B cell (primary cell): ENCODE measurements around the gene TMEM132D.

ENCODE experiments used
- EZH2 ChIP-seq: IDR thresholded peaks from 2 replicates; pipeline ENCODE4 v1.6.1; 2012; ENCODE audit warnings: borderline replicate concordance, low read depth, mild to moderate bottlenecking, moderate library complexity, low read length; ENCODE audit not compliant: insufficient read depth, poor library complexity, severe bottlenecking
- TF ChIP-seq, protein P1 (sequence below): fragments of 200-600 bp; IDR thresholded peaks from one replicate; pipeline ENCODE4 v1.8.0; 2022; ENCODE audit warnings: antibody characterized with exemption, mild to moderate bottlenecking

DNA sequence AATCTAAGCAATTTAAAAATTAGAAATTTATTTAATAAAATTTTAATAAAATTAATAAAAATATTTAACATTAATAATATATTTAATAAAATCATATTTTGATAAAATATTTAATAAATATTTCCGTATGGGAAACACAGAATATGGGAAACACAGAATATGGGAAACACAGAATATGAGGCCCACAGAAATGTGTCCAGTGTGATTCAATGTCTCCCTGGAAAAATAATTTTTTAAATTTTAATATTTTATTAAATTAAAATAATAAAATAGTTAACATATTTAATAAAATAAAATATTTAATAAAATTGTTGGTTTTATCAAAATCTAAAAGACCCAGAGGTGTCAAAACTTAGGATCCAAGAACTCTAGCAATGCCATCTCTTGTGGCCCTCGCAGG lies 186.4 kb downstream of the TMEM132D start:
- TF ChIP-seq, protein P1, sequence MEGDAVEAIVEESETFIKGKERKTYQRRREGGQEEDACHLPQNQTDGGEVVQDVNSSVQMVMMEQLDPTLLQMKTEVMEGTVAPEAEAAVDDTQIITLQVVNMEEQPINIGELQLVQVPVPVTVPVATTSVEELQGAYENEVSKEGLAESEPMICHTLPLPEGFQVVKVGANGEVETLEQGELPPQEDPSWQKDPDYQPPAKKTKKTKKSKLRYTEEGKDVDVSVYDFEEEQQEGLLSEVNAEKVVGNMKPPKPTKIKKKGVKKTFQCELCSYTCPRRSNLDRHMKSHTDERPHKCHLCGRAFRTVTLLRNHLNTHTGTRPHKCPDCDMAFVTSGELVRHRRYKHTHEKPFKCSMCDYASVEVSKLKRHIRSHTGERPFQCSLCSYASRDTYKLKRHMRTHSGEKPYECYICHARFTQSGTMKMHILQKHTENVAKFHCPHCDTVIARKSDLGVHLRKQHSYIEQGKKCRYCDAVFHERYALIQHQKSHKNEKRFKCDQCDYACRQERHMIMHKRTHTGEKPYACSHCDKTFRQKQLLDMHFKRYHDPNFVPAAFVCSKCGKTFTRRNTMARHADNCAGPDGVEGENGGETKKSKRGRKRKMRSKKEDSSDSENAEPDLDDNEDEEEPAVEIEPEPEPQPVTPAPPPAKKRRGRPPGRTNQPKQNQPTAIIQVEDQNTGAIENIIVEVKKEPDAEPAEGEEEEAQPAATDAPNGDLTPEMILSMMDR: no peak
- TF ChIP-seq EZH2: no peak
